NB4 (cell line): ENCODE results near the gene TGFB2.

Experiments used
- MYC ChIP-seq: IDR thresholded peaks from 2 replicates; pipeline ENCODE4 v1.6.1; 2011; ENCODE audit warnings: low read depth, low read length
- POLR2A ChIP-seq: IDR thresholded peaks from 2 replicates; pipeline ENCODE4 v1.6.1; 2011; ENCODE audit warnings: mild to moderate bottlenecking; ENCODE audit not compliant: insufficient read length; ENCODE audit errors: extremely low read depth
- TF ChIP-seq, protein P1 (sequence below): IDR thresholded peaks from one replicate; pipeline ENCODE4 v1.5.1; 2012; ENCODE audit warnings: low read depth, low read length
- TF ChIP-seq, protein P2 (sequence below): IDR thresholded peaks from 2 replicates; pipeline ENCODE4 v1.6.1; 2011; ENCODE audit warnings: low read depth, low read length

DNA sequence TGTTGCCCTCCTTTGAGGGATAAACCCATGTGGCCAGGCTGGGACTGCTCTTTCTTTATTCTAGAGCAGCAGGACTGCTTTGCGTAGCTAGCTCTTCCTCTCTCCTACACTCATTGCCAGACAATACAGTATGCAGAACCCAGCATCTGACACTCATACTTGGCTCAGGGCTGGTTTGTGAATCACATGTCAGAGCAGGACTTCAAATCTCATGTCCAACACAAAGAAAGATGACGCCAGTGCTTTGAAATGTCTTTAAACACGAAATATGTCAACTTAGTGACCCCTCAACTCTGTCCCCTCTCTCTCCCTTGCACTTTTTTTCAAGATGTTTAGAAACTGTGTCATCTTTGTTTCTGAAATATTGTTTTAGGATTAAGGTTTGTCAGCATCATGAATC lies 135.0 kb downstream of the TGFB2 start:
- TF ChIP-seq, protein P1, sequence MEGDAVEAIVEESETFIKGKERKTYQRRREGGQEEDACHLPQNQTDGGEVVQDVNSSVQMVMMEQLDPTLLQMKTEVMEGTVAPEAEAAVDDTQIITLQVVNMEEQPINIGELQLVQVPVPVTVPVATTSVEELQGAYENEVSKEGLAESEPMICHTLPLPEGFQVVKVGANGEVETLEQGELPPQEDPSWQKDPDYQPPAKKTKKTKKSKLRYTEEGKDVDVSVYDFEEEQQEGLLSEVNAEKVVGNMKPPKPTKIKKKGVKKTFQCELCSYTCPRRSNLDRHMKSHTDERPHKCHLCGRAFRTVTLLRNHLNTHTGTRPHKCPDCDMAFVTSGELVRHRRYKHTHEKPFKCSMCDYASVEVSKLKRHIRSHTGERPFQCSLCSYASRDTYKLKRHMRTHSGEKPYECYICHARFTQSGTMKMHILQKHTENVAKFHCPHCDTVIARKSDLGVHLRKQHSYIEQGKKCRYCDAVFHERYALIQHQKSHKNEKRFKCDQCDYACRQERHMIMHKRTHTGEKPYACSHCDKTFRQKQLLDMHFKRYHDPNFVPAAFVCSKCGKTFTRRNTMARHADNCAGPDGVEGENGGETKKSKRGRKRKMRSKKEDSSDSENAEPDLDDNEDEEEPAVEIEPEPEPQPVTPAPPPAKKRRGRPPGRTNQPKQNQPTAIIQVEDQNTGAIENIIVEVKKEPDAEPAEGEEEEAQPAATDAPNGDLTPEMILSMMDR, result no peak
- no peak for TF ChIP-seq POLR2A
- TF ChIP-seq, protein P2, sequence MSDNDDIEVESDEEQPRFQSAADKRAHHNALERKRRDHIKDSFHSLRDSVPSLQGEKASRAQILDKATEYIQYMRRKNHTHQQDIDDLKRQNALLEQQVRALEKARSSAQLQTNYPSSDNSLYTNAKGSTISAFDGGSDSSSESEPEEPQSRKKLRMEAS, result no peak
- TF ChIP-seq MYC, result no peak
